IMR-90 (cell line): ENCODE measurements around the gene ZNF653. TPM values are rescaled to one million over a fixed set of nuclear protein-coding genes. Genes with fewer than 3 reads are reported as not detected.

ENCODE experiments used
- ATAC-seq: fragments of 200-7000 bp; cut with Tn5 transposase; 2 replicates; pipeline ENCODE4 v1.9.1; 2020; ENCODE audit warnings: low read depth, mild to moderate bottlenecking, moderate library complexity
- BruUV-seq: library from RNA; stranded (reverse); fragments of 400-500 nt; replicated peaks from 2 replicates; lab custom pipeline; 2021; lab: Mats Ljungman, UMichigan
- CTCF ChIA-PET: fragments of 300-600 bp; formaldehyde crosslinking; extraction: SDS; loops from one replicate; lab custom pipeline; 2021; ENCODE audit warnings: antibody characterized with exemption; lab: Yijun Ruan, JAX
- POLR2A ChIA-PET: fragments of 300-600 bp; sonication (Branson Sonifier 250); formaldehyde crosslinking; loops from one replicate; lab custom pipeline; 2022; ENCODE audit warnings: antibody characterized with exemption; ENCODE audit not compliant: unreplicated experiment; lab: Charles Lee
- DNase-seq: peaks from one replicate; pipeline ENCODE4 v3.0.0; 2013
- H2AFZ ChIP-seq: replicated peaks from 2 replicates; pipeline ENCODE3; 2013; ENCODE audit warnings: low read length, mild to moderate bottlenecking; ENCODE audit not compliant: poor library complexity
- H2AK5ac ChIP-seq: 2 replicates; pipeline ENCODE4 v1.6.1; 2013; ENCODE audit warnings: low read depth, low read length, inconsistent platforms
- H2AK9ac ChIP-seq: replicated peaks from 2 replicates; pipeline ENCODE3; 2013; ENCODE audit warnings: mild to moderate bottlenecking, low read depth, low read length, moderate library complexity; ENCODE audit not compliant: poor library complexity
- H2BK120ac ChIP-seq: 2 replicates; pipeline ENCODE4 v1.6.1; 2013; ENCODE audit warnings: low read depth, low read length, inconsistent platforms
- H2BK15ac ChIP-seq: 3 replicates; pipeline ENCODE4 v1.6.1; 2013; ENCODE audit warnings: low read depth, low read length, inconsistent platforms
- H2BK20ac ChIP-seq: 2 replicates; pipeline ENCODE4 v1.6.1; 2013; ENCODE audit warnings: low read depth, mild to moderate bottlenecking, inconsistent platforms, low read length, moderate library complexity
- H2BK5ac ChIP-seq: 2 replicates; pipeline ENCODE4 v1.6.1; 2013; ENCODE audit warnings: mild to moderate bottlenecking, low read depth, low read length, inconsistent platforms; ENCODE audit not compliant: poor library complexity, severe bottlenecking
- H3K14ac ChIP-seq: replicated peaks from 2 replicates; pipeline ENCODE4 v1.6.1; 2013; ENCODE audit warnings: low read depth, low read length, inconsistent platforms
- H3K18ac ChIP-seq: 2 replicates; pipeline ENCODE4 v1.6.1; 2013; ENCODE audit warnings: low read depth, low read length, control low read depth
- H3K23ac ChIP-seq: 2 replicates; pipeline ENCODE4 v1.6.1; 2013; ENCODE audit warnings: low read depth, low read length, inconsistent platforms
- H3K27ac ChIP-seq: 2 replicates; pipeline ENCODE4 v1.5.1; 2013; ENCODE audit warnings: mild to moderate bottlenecking, control low read depth, low read length; ENCODE audit not compliant: insufficient read depth
- H3K27me3 ChIP-seq: 2 replicates; pipeline ENCODE4 v1.6.1; 2013; ENCODE audit warnings: low read length; ENCODE audit not compliant: control insufficient read depth, insufficient read depth
- H3K36me3 ChIP-seq: 2 replicates; pipeline ENCODE4 v1.6.1; 2013; ENCODE audit warnings: low read length, mixed read lengths; ENCODE audit not compliant: control insufficient read depth, insufficient read depth
- H3K4ac ChIP-seq: 2 replicates; pipeline ENCODE4 v1.6.1; 2013; ENCODE audit warnings: low read depth, low read length, inconsistent platforms
- H3K4me1 ChIP-seq: 2 replicates; pipeline ENCODE4 v1.6.1; 2013; ENCODE audit warnings: low read length, mixed read lengths; ENCODE audit not compliant: control insufficient read depth, insufficient read depth
- H3K4me2 ChIP-seq: 2 replicates; pipeline ENCODE4 v1.6.1; 2013; ENCODE audit warnings: low read depth, mild to moderate bottlenecking, control low read depth, low read length, moderate library complexity
- H3K4me3 ChIP-seq: 2 replicates; pipeline ENCODE4 v1.5.1; 2013; ENCODE audit warnings: low read depth, mild to moderate bottlenecking, control low read depth, low read length, moderate library complexity; ENCODE audit not compliant: insufficient read depth
- H3K56ac ChIP-seq: 2 replicates; pipeline ENCODE4 v1.6.1; 2013; ENCODE audit warnings: low read length, inconsistent platforms; ENCODE audit not compliant: insufficient read depth; ENCODE audit errors: extremely low read depth
- H3K79me1 ChIP-seq, 2 experiments: 2 replicates each; pipeline ENCODE4 v1.6.1; 2013; ENCODE audit warnings: low read length in 2 of 2, inconsistent platforms in 1 of 2, low read depth in 1 of 2
- H3K9ac ChIP-seq: 2 replicates; pipeline ENCODE4 v1.6.1; 2013; ENCODE audit warnings: low read depth, low read length, control low read depth
- H3K9me1 ChIP-seq: 2 replicates; pipeline ENCODE4 v1.6.1; 2013; ENCODE audit warnings: low read length, inconsistent platforms; ENCODE audit not compliant: insufficient read depth
- H3K9me3 ChIP-seq: 2 replicates; pipeline ENCODE4 v1.6.1; 2013; ENCODE audit warnings: low read length; ENCODE audit not compliant: control insufficient read depth, insufficient read depth
- H4K20me1 ChIP-seq: 2 replicates; pipeline ENCODE4 v1.6.1; 2013; ENCODE audit warnings: low read length, inconsistent platforms; ENCODE audit not compliant: insufficient read depth
- H4K5ac ChIP-seq: 2 replicates; pipeline ENCODE4 v1.6.1; 2013; ENCODE audit warnings: mild to moderate bottlenecking, low read depth, low read length, control low read depth
- H4K8ac ChIP-seq, 2 experiments: 2 replicates each; pipeline ENCODE4 v1.6.1; 2013; ENCODE audit warnings: low read depth in 2 of 2, low read length in 2 of 2, control low read depth in 1 of 2, inconsistent platforms in 1 of 2
- H4K91ac ChIP-seq: 2 replicates; pipeline ENCODE4 v1.6.1; 2013; ENCODE audit warnings: low read depth, low read length, inconsistent platforms; ENCODE audit not compliant: insufficient read depth
- BHLHE40 ChIP-seq: fragments of 150-350 bp; IDR thresholded peaks from 2 replicates; pipeline ENCODE4 v1.6.1; 2016; ENCODE audit warnings: mild to moderate bottlenecking, low read depth, low read length
- CEBPB ChIP-seq: IDR thresholded peaks from 2 replicates; pipeline ENCODE4 v1.6.1; 2012; ENCODE audit warnings: low read depth, low read length, improper control_type of control experiment
- MAFK ChIP-seq: IDR thresholded peaks from 2 replicates; pipeline ENCODE4 v1.6.1; 2012; ENCODE audit warnings: low read depth, low read length, improper control_type of control experiment
- MXI1 ChIP-seq: IDR thresholded peaks from 2 replicates; pipeline ENCODE4 v1.6.1; 2012; ENCODE audit warnings: low read depth, mild to moderate bottlenecking, low read length, moderate library complexity, borderline replicate concordance
- POLR2A ChIP-seq: IDR thresholded peaks from 2 replicates; pipeline ENCODE4 v1.6.1; 2012; ENCODE audit warnings: mild to moderate bottlenecking, low read depth, low read length
- RAD21 ChIP-seq: IDR thresholded peaks from 2 replicates; pipeline ENCODE4 v1.6.1; 2012; ENCODE audit warnings: low read length, improper control_type of control experiment
- RCOR1 ChIP-seq: IDR thresholded peaks from 2 replicates; pipeline ENCODE4 v1.6.1; 2012; ENCODE audit warnings: mild to moderate bottlenecking, low read length, improper control_type of control experiment; ENCODE audit not compliant: insufficient replicate concordance
- RFX5 ChIP-seq: IDR thresholded peaks from 2 replicates; pipeline ENCODE4 v1.8.0; 2012; ENCODE audit warnings: low read depth, mild to moderate bottlenecking, low read length, moderate library complexity
- USF2 ChIP-seq: fragments of 150-350 bp; IDR thresholded peaks from 2 replicates; pipeline ENCODE4 v1.6.1; 2017; ENCODE audit warnings: mild to moderate bottlenecking, antibody characterized with exemption, low read length, low read depth
- WGBS, 2 experiments: methylation state at CpG; one replicate each; pipeline versions ENCODE4 v1.1.5 to v1.1.7; 2013; ENCODE audit warnings: missing lambda C conversion rate in 2 of 2; ENCODE audit not compliant: insufficient read length in 1 of 2; ENCODE audit errors: extremely low coverage in 2 of 2; 5-methylcytosine and 5-hydroxymethylcytosine counted together
- dilution Hi-C: fragments of 300-500 bp; cut with HindIII; formaldehyde crosslinking; loops from one replicate; pipeline ENCODE4 v1.14.3; 2018; ENCODE audit warnings: low sequenced_read_pairs; ENCODE audit not compliant: unreplicated experiment
- in situ Hi-C: fragments of 300-500 bp; cut with MboI; formaldehyde crosslinking; loops from 3 replicates; pipeline ENCODE4 v1.14.3; 2019; ENCODE audit warnings: low sequenced_read_pairs, inconsistent platforms, mixed read lengths
- intact Hi-C: fragments of 100-400 bp; cut with micrococcal nuclease; formaldehyde crosslinking; loops from 2 replicates; pipeline ENCODE4 v1.10.0; 2022
- polyA plus RNA-seq, 3 experiments: library from polyadenylated mRNA; depleted of rRNA; stranded (reverse); fragments of >200 nt; gene quantifications; 2 replicates each; pipeline ENCODE4 v1.2.3, GENCODE V29; 2012; ENCODE audit warnings: low replicate concordance in 1 of 3
- total RNA-seq: library from RNA; depleted of rRNA; stranded (reverse); fragments of >200 nt; gene quantifications from 2 replicates; pipeline ENCODE4 v1.2.3, GENCODE V29; 2012
- TF ChIP-seq, protein P1 (sequence below): fragments of 150-350 bp; IDR thresholded peaks from 2 replicates; pipeline ENCODE4 v1.6.1; 2016; ENCODE audit warnings: low read depth, mild to moderate bottlenecking, low read length, moderate library complexity, borderline replicate concordance
- TF ChIP-seq, protein P2 (sequence below): conservative IDR thresholded peaks from 2 replicates; pipeline ENCODE4 v1.5.1; 2012; ENCODE audit warnings: mild to moderate bottlenecking, low read depth, low read length, improper control_type of control experiment

The ZNF653 gene
- total and polyA plus RNA-seq, 2 of the 4 experiments (the other 2 are of a cell fraction): 3.9 to 9.0 TPM

- Histone ChIP-seq H2AK5ac (peak overlapping the region; percentile 99), H3K4ac (peak overlapping the region; percentile 94), H3K27me3 (no peaks in the 10 kb centered on the region), H4K20me1 (no peaks in the 10 kb centered on the region), H3K14ac (peak overlapping the region; percentile 66), H3K4me3 (no peak overlapping the region), H3K56ac (peak overlapping the region; percentile 87), H3K18ac (peak overlapping the region; percentile 62; the same call in 1 of the 2 replicates), H3K4me1 (peaks cover 17% of the 10 kb centered on the region), H4K8ac (peak overlapping the region; percentile 86 to 99), H2BK20ac (peak overlapping the region; percentile 1; the same call in 1 of the 2 replicates), H2BK5ac (peak overlapping the region; percentile 85), H3K23ac (peak overlapping the region; percentile 44; the same call in 1 of the 2 replicates), H3K36me3 (peaks cover 9% of the 10 kb centered on the region), H2BK120ac (peak overlapping the region; percentile 59), H3K27ac (peak overlapping the region; percentile 91), H2AK9ac (peak overlapping the region; percentile 95), H3K79me1 (peaks cover 7 to 27% of the 10 kb centered on the region in 2 experiments), H2AFZ (peak overlapping the region; percentile 91), H3K9me1 (peaks cover 14% of the 10 kb centered on the region), H4K5ac (peak overlapping the region; percentile 94), H3K9me3 (no peaks in the 10 kb centered on the region), H3K9ac (peak overlapping the region; percentile 91), H2BK15ac (peak overlapping the region; percentile 95; the same call in 2 of the 3 replicates), H3K4me2 (peak overlapping the region; percentile 87), H4K91ac (peak overlapping the region; percentile 96)
- in situ Hi-C loops: no loop called here
- ChIA-PET POLR2A (no interaction called here), CTCF (no interaction called here)
- intact Hi-C loops: no loop called here
- TF ChIP-seq, protein P1, sequence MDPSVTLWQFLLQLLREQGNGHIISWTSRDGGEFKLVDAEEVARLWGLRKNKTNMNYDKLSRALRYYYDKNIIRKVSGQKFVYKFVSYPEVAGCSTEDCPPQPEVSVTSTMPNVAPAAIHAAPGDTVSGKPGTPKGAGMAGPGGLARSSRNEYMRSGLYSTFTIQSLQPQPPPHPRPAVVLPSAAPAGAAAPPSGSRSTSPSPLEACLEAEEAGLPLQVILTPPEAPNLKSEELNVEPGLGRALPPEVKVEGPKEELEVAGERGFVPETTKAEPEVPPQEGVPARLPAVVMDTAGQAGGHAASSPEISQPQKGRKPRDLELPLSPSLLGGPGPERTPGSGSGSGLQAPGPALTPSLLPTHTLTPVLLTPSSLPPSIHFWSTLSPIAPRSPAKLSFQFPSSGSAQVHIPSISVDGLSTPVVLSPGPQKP: no peak
- TF ChIP-seq MAFK (no peak), POLR2A (no peak), RAD21 (no peak), USF2 (no peak), RFX5 (no peak), RCOR1 (no peak), CEBPB (no peak), MXI1 (no peak), BHLHE40 (no peak)
- TF ChIP-seq, protein P2, sequence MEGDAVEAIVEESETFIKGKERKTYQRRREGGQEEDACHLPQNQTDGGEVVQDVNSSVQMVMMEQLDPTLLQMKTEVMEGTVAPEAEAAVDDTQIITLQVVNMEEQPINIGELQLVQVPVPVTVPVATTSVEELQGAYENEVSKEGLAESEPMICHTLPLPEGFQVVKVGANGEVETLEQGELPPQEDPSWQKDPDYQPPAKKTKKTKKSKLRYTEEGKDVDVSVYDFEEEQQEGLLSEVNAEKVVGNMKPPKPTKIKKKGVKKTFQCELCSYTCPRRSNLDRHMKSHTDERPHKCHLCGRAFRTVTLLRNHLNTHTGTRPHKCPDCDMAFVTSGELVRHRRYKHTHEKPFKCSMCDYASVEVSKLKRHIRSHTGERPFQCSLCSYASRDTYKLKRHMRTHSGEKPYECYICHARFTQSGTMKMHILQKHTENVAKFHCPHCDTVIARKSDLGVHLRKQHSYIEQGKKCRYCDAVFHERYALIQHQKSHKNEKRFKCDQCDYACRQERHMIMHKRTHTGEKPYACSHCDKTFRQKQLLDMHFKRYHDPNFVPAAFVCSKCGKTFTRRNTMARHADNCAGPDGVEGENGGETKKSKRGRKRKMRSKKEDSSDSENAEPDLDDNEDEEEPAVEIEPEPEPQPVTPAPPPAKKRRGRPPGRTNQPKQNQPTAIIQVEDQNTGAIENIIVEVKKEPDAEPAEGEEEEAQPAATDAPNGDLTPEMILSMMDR: no peak
- WGBS, 2 experiments: no CpG with 5 or more reads among the region's 5 CpGs
- DNase-seq (no peak), ATAC-seq (no peak)
- dilution Hi-C loops: no loop called here
- BruUV-seq: no TSS peak
These were observed 35.0 kb upstream of the ZNF653 start for GRCh38 chr19:11540645-11541044.
